H1 (cell line): ENCODE measurements around the gene BTBD9. TPM values are rescaled to one million over a fixed set of nuclear protein-coding genes. Genes with fewer than 3 reads are reported as not detected.

Source experiments
- CTCF ChIA-PET: fragments of 300-600 bp; sonication (Branson Sonifier 250); formaldehyde crosslinking; loops from one replicate; lab custom pipeline; 2021; ENCODE audit not compliant: partially characterized antibody; lab: Charles Lee
- POLR2A ChIA-PET: fragments of 300-600 bp; sonication (Branson Sonifier 250); formaldehyde crosslinking; loops from one replicate; lab custom pipeline; 2021; ENCODE audit warnings: inconsistent platforms; ENCODE audit not compliant: partially characterized antibody; lab: Charles Lee
- DNase-seq, 2 experiments: peaks; one replicate each; pipeline versions ENCODE4 v3.0.0 to v3.0.0-alpha.2; 2010 to 2022; ENCODE audit warnings: low spot score in 2 of 2, low read depth in 1 of 2, mixed read lengths in 1 of 2
- FAIRE-seq: peaks from 2 replicates; lab custom pipeline; 2011; peaks lifted over from hg19 to GRCh38; lab: Jason Lieb, UNC
- H2AFZ ChIP-seq: 2 replicates; pipeline ENCODE4 v1.8.1; 2012; ENCODE audit warnings: low read length, inconsistent platforms
- H2AK5ac ChIP-seq: 2 replicates; pipeline ENCODE4 v1.6.1; 2013; ENCODE audit warnings: low read depth, low read length
- H2BK120ac ChIP-seq: replicated peaks from 2 replicates; pipeline ENCODE3; 2013; ENCODE audit warnings: low read depth, low read length, inconsistent platforms
- H2BK12ac ChIP-seq: 2 replicates; pipeline ENCODE4 v1.6.1; 2013; ENCODE audit warnings: low read depth, low read length
- H2BK15ac ChIP-seq: 2 replicates; pipeline ENCODE4 v1.6.1; 2013; ENCODE audit warnings: low read length
- H2BK20ac ChIP-seq: 2 replicates; pipeline ENCODE4 v1.6.1; 2013; ENCODE audit warnings: low read length
- H2BK5ac ChIP-seq: 2 replicates; pipeline ENCODE4 v1.6.1; 2013; ENCODE audit warnings: low read depth, low read length
- H3K14ac ChIP-seq: 2 replicates; pipeline ENCODE4 v1.6.1; 2013; ENCODE audit warnings: inconsistent platforms; ENCODE audit not compliant: insufficient read length
- H3K18ac ChIP-seq: 2 replicates; pipeline ENCODE4 v1.6.1; 2013; ENCODE audit warnings: low read length; ENCODE audit errors: extremely low read depth
- H3K23ac ChIP-seq: 2 replicates; pipeline ENCODE4 v1.6.1; 2013; ENCODE audit warnings: inconsistent platforms; ENCODE audit not compliant: insufficient read length
- H3K23me2 ChIP-seq: 2 replicates; pipeline ENCODE4 v1.6.1; 2013; ENCODE audit warnings: low read depth, low read length
- H3K27ac ChIP-seq: 2 replicates; pipeline ENCODE4 v1.6.1; 2011; ENCODE audit warnings: low read depth, low read length, inconsistent platforms
- H3K27me3 ChIP-seq, 4 experiments: replicated peaks in 1 of 4; 1 replicate in 1 of 4; 2 replicates in 3 of 4; pipeline versions ENCODE4 v1.6.1 to v1.8.1; 2011 to 2013; ENCODE audit warnings: low read length in 3 of 4, mild to moderate bottlenecking in 3 of 4, inconsistent platforms in 2 of 4, mixed read lengths in 2 of 4, moderate library complexity in 1 of 4; ENCODE audit not compliant: control insufficient read depth in 3 of 4, insufficient read depth in 3 of 4; ENCODE audit errors: extremely low read depth in 1 of 4
- H3K36me3 ChIP-seq, 4 experiments: 2 replicates each; pipeline versions ENCODE4 v1.6.1 to v1.8.1; 2011 to 2013; ENCODE audit warnings: mild to moderate bottlenecking in 4 of 4, low read length in 3 of 4, moderate library complexity in 2 of 4, control low read depth in 1 of 4, inconsistent platforms in 1 of 4; ENCODE audit not compliant: insufficient read depth in 4 of 4, control insufficient read depth in 2 of 4
- H3K4ac ChIP-seq: replicated peaks from 2 replicates; pipeline ENCODE3; 2013; ENCODE audit warnings: low read length, low read depth, mixed read lengths, inconsistent platforms; ENCODE audit not compliant: insufficient read length
- H3K4me1 ChIP-seq, 4 experiments: replicated peaks in 1 of 4; 1 replicate in 1 of 4; 2 replicates in 3 of 4; pipeline versions ENCODE4 v1.6.1 to v1.8.1; 2011 to 2013; ENCODE audit warnings: low read length in 3 of 4, inconsistent platforms in 2 of 4, mixed read lengths in 1 of 4; ENCODE audit not compliant: insufficient read depth in 4 of 4, control insufficient read depth in 3 of 4
- H3K4me2 ChIP-seq, 2 experiments: 2 replicates each; pipeline versions ENCODE4 v1.6.1 to v1.8.1; 2011 to 2013; ENCODE audit warnings: low read depth in 2 of 2, low read length in 2 of 2, control low read depth in 1 of 2, inconsistent platforms in 1 of 2, mild to moderate bottlenecking in 1 of 2; ENCODE audit not compliant: insufficient read depth in 1 of 2
- H3K4me3 ChIP-seq, 4 experiments: fragments of 200-600, 300-600 bp in 1 of 4; sonication (generic), shearing (Covaris generic), sonication (Bioruptor Twin) in 1 of 4; 2 replicates each; pipeline versions ENCODE4 v1.5.1 to v1.8.1; 2011 to 2016; ENCODE audit warnings: low read length in 4 of 4, low read depth in 3 of 4, control low read depth in 2 of 4, inconsistent platforms in 2 of 4, mild to moderate bottlenecking in 2 of 4, mixed read lengths in 1 of 4, moderate library complexity in 1 of 4; ENCODE audit not compliant: insufficient read depth in 2 of 4; ENCODE audit errors: extremely low read depth in 1 of 4
- H3K56ac ChIP-seq: replicated peaks from 2 replicates; pipeline ENCODE3; 2013; ENCODE audit warnings: low read depth, mild to moderate bottlenecking, mixed read lengths, low read length, inconsistent platforms; ENCODE audit not compliant: insufficient read length
- H3K79me1 ChIP-seq: 2 replicates; pipeline ENCODE4 v1.6.1; 2013; ENCODE audit warnings: low read depth, low read length, control low read depth
- H3K79me2 ChIP-seq, 2 experiments: 2 replicates each; pipeline versions ENCODE4 v1.6.1 to v1.8.1; 2012 to 2013; ENCODE audit warnings: low read length in 2 of 2, mild to moderate bottlenecking in 2 of 2, inconsistent platforms in 1 of 2; ENCODE audit not compliant: insufficient read depth in 2 of 2, control insufficient read depth in 1 of 2
- H3K9ac ChIP-seq, 4 experiments: replicated peaks in 1 of 4; 1 replicate in 1 of 4; 2 replicates in 3 of 4; pipeline versions ENCODE4 v1.6.1 to v1.8.1; 2011 to 2013; ENCODE audit warnings: low read depth in 3 of 4, low read length in 3 of 4, control low read depth in 2 of 4, mild to moderate bottlenecking in 2 of 4, moderate library complexity in 2 of 4, inconsistent platforms in 1 of 4; ENCODE audit errors: extremely low read depth in 1 of 4
- H3K9me3 ChIP-seq, 2 experiments: 2 replicates each; pipeline versions ENCODE4 v1.6.1 to v1.8.1; 2012 to 2013; ENCODE audit warnings: mild to moderate bottlenecking in 2 of 2, moderate library complexity in 2 of 2, control low read depth in 1 of 2, inconsistent platforms in 1 of 2, low read depth in 1 of 2, low read length in 1 of 2, mixed read lengths in 1 of 2; ENCODE audit not compliant: insufficient read depth in 2 of 2
- H4K20me1 ChIP-seq, 2 experiments: replicated peaks in 1 of 2; 2 replicates each; pipeline versions ENCODE3 to v1.8.1; 2011 to 2013; ENCODE audit warnings: inconsistent platforms in 2 of 2, low read length in 2 of 2, mild to moderate bottlenecking in 1 of 2; ENCODE audit not compliant: insufficient read depth in 2 of 2, control insufficient read depth in 1 of 2
- H4K5ac ChIP-seq: 2 replicates; pipeline ENCODE4 v1.6.1; 2013; ENCODE audit warnings: low read length, low read depth, mixed read lengths, inconsistent platforms; ENCODE audit not compliant: insufficient read length
- H4K8ac ChIP-seq: 2 replicates; pipeline ENCODE4 v1.8.0; 2013; ENCODE audit warnings: mild to moderate bottlenecking, moderate library complexity, low read length, inconsistent platforms; ENCODE audit not compliant: insufficient read depth; ENCODE audit errors: extremely low read depth
- H4K91ac ChIP-seq: replicated peaks from 2 replicates; pipeline ENCODE3; 2013; ENCODE audit warnings: low read length, mixed read lengths, inconsistent platforms; ENCODE audit not compliant: insufficient read length
- BRCA1 ChIP-seq: IDR thresholded peaks from 2 replicates; pipeline ENCODE4 v1.6.1; 2012; ENCODE audit warnings: low read depth, low read length, improper control_type of control experiment
- CEBPB ChIP-seq: IDR thresholded peaks from 2 replicates; pipeline ENCODE4 v1.6.1; 2012; ENCODE audit warnings: low read depth, low read length
- CHD2 ChIP-seq: IDR thresholded peaks from 2 replicates; pipeline ENCODE4 v1.6.1; 2012; ENCODE audit warnings: low read length, improper control_type of control experiment
- CTCF ChIP-seq, 3 experiments: IDR thresholded peaks; 1 replicate in 2 of 3; 2 replicates in 1 of 3; pipeline versions ENCODE4 v1.5.1 to v1.6.1; 2011; ENCODE audit warnings: low read length in 3 of 3, mild to moderate bottlenecking in 3 of 3, inconsistent platforms in 2 of 3, low read depth in 1 of 3, moderate library complexity in 1 of 3; ENCODE audit not compliant: insufficient read depth in 1 of 3; ENCODE audit errors: control extremely low read depth in 1 of 3
- EP300 ChIP-seq, 2 experiments: IDR thresholded peaks; 1 replicate in 1 of 2; 2 replicates in 1 of 2; pipeline ENCODE4 v1.6.1; 2011 to 2012; ENCODE audit warnings: low read depth in 2 of 2, low read length in 2 of 2, mild to moderate bottlenecking in 2 of 2, borderline replicate concordance in 1 of 2, inconsistent platforms in 1 of 2, moderate library complexity in 1 of 2
- JUN ChIP-seq: IDR thresholded peaks from 2 replicates; pipeline ENCODE4 v1.6.1; 2011; ENCODE audit warnings: low read depth, mild to moderate bottlenecking, improper control_type of control experiment, low read length
- POU5F1 ChIP-seq: IDR thresholded peaks from 2 replicates; pipeline ENCODE4 v1.6.1; 2011; ENCODE audit warnings: low read depth, mild to moderate bottlenecking, low read length, moderate library complexity
- RBBP5 ChIP-seq: IDR thresholded peaks from 2 replicates; pipeline ENCODE4 v1.7.1; 2012; ENCODE audit warnings: low read depth, mild to moderate bottlenecking, inconsistent platforms, low read length, moderate library complexity, borderline replicate concordance
- RFX5 ChIP-seq: IDR thresholded peaks from 2 replicates; pipeline ENCODE4 v1.6.1; 2011; ENCODE audit warnings: low read depth, low read length, improper control_type of control experiment, borderline replicate concordance
- SAP30 ChIP-seq: fragments of 300-600 bp; sonication (generic); IDR thresholded peaks from 2 replicates; pipeline ENCODE4 v1.7.1; 2012; ENCODE audit warnings: low read length, moderate library complexity, mild to moderate bottlenecking, inconsistent platforms; ENCODE audit not compliant: insufficient read depth, insufficient replicate concordance
- SIRT6 ChIP-seq: IDR thresholded peaks from one replicate; pipeline ENCODE4 v1.7.1; 2012; ENCODE audit warnings: low read length, inconsistent platforms
- SUZ12 ChIP-seq: fragments of 200-600 bp; sonication (generic); IDR thresholded peaks from 2 replicates; pipeline ENCODE4 v1.6.1; 2012; ENCODE audit warnings: mild to moderate bottlenecking, inconsistent platforms, low read length, moderate library complexity, mixed read lengths
- WGBS, 2 experiments: shearing (Covaris generic) in 1 of 2; methylation state at CpG; one replicate each; pipeline versions ENCODE4 v1.1.6 to v1.1.7; 2013 to 2015; ENCODE audit warnings: low lambda C conversion rate in 2 of 2, mixed read lengths in 2 of 2, inconsistent platforms in 1 of 2, low coverage in 1 of 2, missing lambda C conversion rate in 1 of 2; ENCODE audit not compliant: insufficient replicate concordance in 2 of 2, insufficient coverage in 1 of 2, insufficient read length in 1 of 2; ENCODE audit errors: extremely low coverage in 1 of 2, missing lambda C conversion rate in 1 of 2; 5-methylcytosine and 5-hydroxymethylcytosine counted together
- polyA plus RNA-seq, 7 experiments: library from polyadenylated mRNA; depleted of rRNA in 3 of 7; stranded (reverse) in 5 of 7; unstranded in 2 of 7; fragments of >200 nt in 5 of 7; fragments of 200-250 nt in 2 of 7; gene quantifications; 1 replicate in 5 of 7; 2 replicates in 1 of 7; 4 replicates in 1 of 7; pipeline versions ENCODE4 v1.2.1 to v1.2.3, GENCODE V29; 2011 to 2013; ENCODE audit warnings: missing spikeins in 2 of 7, mixed read lengths in 2 of 7
- total RNA-seq: library from RNA; stranded (reverse); fragmentation: NEBNext Ultra II Directional; extraction: Animal tissue kit (Norgen Biotek cat#: 25700); gene quantifications from 2 replicates; pipeline ENCODE4 v1.2.1, GENCODE V29; 2021

The BTBD9 gene
- total and polyA plus RNA-seq, 2 of the 8 experiments (the other 6 are each of a cell fraction or from before 2014, with no cell fraction given), result 0.92 to 4.1 TPM

GRCh38 chr6:38583523-38583922 lies 56.2 kb downstream of the BTBD9 start:
- Histone ChIP-seq H4K91ac (no peak overlapping the region), H4K20me1 (no peaks in the 10 kb centered on the region), H2BK120ac (no peak overlapping the region), H3K14ac (no peak overlapping the region), H3K9ac (no peak overlapping the region), H2BK5ac (no peak overlapping the region), H2AK5ac (no peak overlapping the region), H3K23ac (no peak overlapping the region), H3K56ac (no peak overlapping the region), H3K18ac (no peak overlapping the region), H2AFZ (no peak overlapping the region), H3K36me3 (no peaks in the 10 kb centered on the region), H3K9me3 (no peaks in the 10 kb centered on the region), H3K27ac (no peak overlapping the region), H3K4me3 (no peak overlapping the region), H3K79me2 (no peaks in the 10 kb centered on the region), H3K4ac (no peak overlapping the region), H3K27me3 (no peaks in the 10 kb centered on the region), H4K5ac (no peak overlapping the region), H3K23me2 (no peaks in the 10 kb centered on the region), H2BK15ac (no peak overlapping the region), H3K4me2 (no peak overlapping the region), H4K8ac (no peak overlapping the region), H3K4me1 (no peaks in the 10 kb centered on the region), H3K79me1 (no peaks in the 10 kb centered on the region), H2BK12ac (no peak overlapping the region), H2BK20ac (no peak overlapping the region)
- DNase-seq (no peak), FAIRE-seq (no peak)
- CTCF ChIA-PET, result interaction anchor here (0.5 to 1.1 kb wide), 2 partner anchors 34 to 84 kb away, joined by 3 read pairs; no protein-coding TSS in a partner anchor
- POLR2A ChIA-PET, result interaction anchor here (0.7 to 1.0 kb wide), 2 partner anchors 13 to 14 kb away, joined by 3 to 4 read pairs; no protein-coding TSS in a partner anchor
- WGBS, 2 experiments, result 100% methylated on average over 1 of the region's 1 CpG; no CpG with 5 or more reads in 1 of the 2 experiments
- TF ChIP-seq POU5F1 (no peak), BRCA1 (no peak), SUZ12 (no peak), RBBP5 (no peak), JUN (no peak), CEBPB (no peak), CTCF (IDR thresholded peaks at IDR 0.05; ENCODE audit: control extremely low read depth in 1 of 3, insufficient read depth in 1 of 3, low read depth in 1 of 3, low read length in 3 of 3) (no peak), SIRT6 (no peak), CHD2 (no peak), RFX5 (no peak), EP300 (IDR thresholded peaks at IDR 0.05; ENCODE audit: borderline replicate concordance in 1 of 2, low read depth in 2 of 2, low read length in 2 of 2) (no peak), SAP30 (no peak)
